Activated CD4-positive, alpha-beta T cell treated with anti-CD3 and anti-CD28 coated beads for 4 hours (primary cell): ENCODE measurements around the gene HJURP.
"Not testable (repeated sequence)": the region's sequence is repeated elsewhere in the genome, so short reads cannot be mapped to it uniquely, and the experiment has no call there.

Source experiments
- DNase-seq, 2 donors: peaks; one replicate each; pipeline ENCODE4 v3.0.0-alpha.2; 2020

HJURP gene

GRCh38 chr2:233854241-233854981, at the start of gene HJURP:
Gene HJURP, minus strand, starts transcription at chr2:233854535. Its CDS starts 35 bp downstream, at chr2:233854500.
- peak; percentile 81 to 83 for DNase-seq

GRCh38 chr2:233901884-233902283, 47.5 kb upstream of the HJURP start:
- no peak for DNase-seq

- DNase-seq = no peak
These were observed 47.0 kb upstream of the HJURP start for GRCh38 chr2:233901367-233901766.

GRCh38 chr2:233896253-233896652, 41.9 kb upstream of the HJURP start:
- DNase-seq = not testable (repeated sequence)

- no peak for DNase-seq
These were observed 38.5 kb upstream of the HJURP start for GRCh38 chr2:233892793-233893192.

GRCh38 chr2:233882353-233882752, 28.0 kb upstream of the HJURP start:
- DNase-seq = no peak

- DNase-seq = not testable (repeated sequence)
These were observed 17.8 kb upstream of the HJURP start for GRCh38 chr2:233872125-233872524.

GRCh38 chr2:233871432-233871831, 17.1 kb upstream of the HJURP start:
- DNase-seq = no peak

GRCh38 chr2:233867993-233868532, 13.7 kb upstream of the HJURP start, which contains the start of gene MSL3B:
Gene MSL3B, minus strand, starts transcription at chr2:233868386.
- peak; percentile 47 to 54 for DNase-seq

- no peak for DNase-seq
These were observed 12.1 kb upstream of the HJURP start for GRCh38 chr2:233866479-233866878.

GRCh38 chr2:233865838-233866237, 11.5 kb upstream of the HJURP start:
- DNase-seq = no peak

- no peak for DNase-seq
These were observed 8.0 kb upstream of the HJURP start for GRCh38 chr2:233862261-233862768.

GRCh38 chr2:233858331-233858730, 4.0 kb upstream of the HJURP start:
- no peak for DNase-seq

- DNase-seq = peak; percentile 24 to 54
These were observed 3.3 kb upstream of the HJURP start for GRCh38 chr2:233857511-233858141.

- no peak for DNase-seq
These were observed 1.8 kb upstream of the HJURP start for GRCh38 chr2:233856184-233856583.

GRCh38 chr2:233855345-233855744, 1.0 kb upstream of the HJURP start:
- DNase-seq = no peak

- no peak for DNase-seq
These were observed 473 bp downstream of the HJURP start for GRCh38 chr2:233853883-233854240.

GRCh38 chr2:233853353-233853752, 982 bp downstream of the HJURP start:
- DNase-seq = no peak

GRCh38 chr2:233852056-233852455, 2.3 kb downstream of the HJURP start:
- no peak for DNase-seq

GRCh38 chr2:233851169-233851568, 3.2 kb downstream of the HJURP start:
- no peak for DNase-seq

GRCh38 chr2:233850745-233851144, 3.6 kb downstream of the HJURP start:
- DNase-seq = no peak

- DNase-seq = no peak
These were observed 4.6 kb downstream of the HJURP start for GRCh38 chr2:233849607-233850271.

- no peak for DNase-seq
These were observed 6.1 kb downstream of the HJURP start for GRCh38 chr2:233848276-233848675.
